RWPE1 (cell line): ENCODE data around the gene SLC25A51.
A peak's percentile ranks its signal among the peaks of the same experiment; 100 is the strongest.
"Not testable (repeated sequence)": the region's sequence is repeated elsewhere in the genome, so short reads cannot be mapped to it uniquely, and the experiment has no call there.

Experiments
- CTCF ChIA-PET: fragments of 350-600 bp; sonication (Branson Sonifier 250); formaldehyde crosslinking; extraction: SDS; loops from one replicate; lab custom pipeline; 2021; lab: Yijun Ruan, JAX
- POLR2A ChIA-PET: fragments of 400-600 bp; formaldehyde crosslinking; extraction: SDS; loops from one replicate; lab custom pipeline; 2020; ENCODE audit warnings: antibody characterized with exemption; ENCODE audit not compliant: low non-redundant PET; lab: Yijun Ruan, JAX
- DNase-seq: peaks from one replicate; pipeline ENCODE4 v3.0.0; 2012; ENCODE audit warnings: low spot score
- H3K27ac ChIP-seq: fragments of 450-650 bp; 2 replicates; pipeline ENCODE4 v1.5.1; 2017
- CTCF ChIP-seq: fragments of 450-650 bp; conservative IDR thresholded peaks from 2 replicates; pipeline ENCODE4 v1.5.1; 2017; ENCODE audit warnings: low read depth, mild to moderate bottlenecking

The SLC25A51 gene

GRCh38 chr9:37904445-37905130, 661 bp upstream of the SLC25A51 start:
- TF ChIP-seq CTCF, result peak; percentile 49
- H3K27ac ChIP-seq, result peak overlapping the region; percentile 93
- peak; percentile 56 for DNase-seq
- ChIA-PET CTCF (interaction anchor here (0.6 to 2.5 kb wide), 7 partner anchors 9 to 883 kb away, joined by 3 to 6 read pairs (median 3); no protein-coding TSS in a partner anchor), POLR2A (no interaction called here)

GRCh38 chr9:37902796-37903646, 906 bp downstream of the SLC25A51 start:
- ChIA-PET POLR2A (no interaction called here), CTCF (interaction anchor here (0.5 to 1.7 kb wide), 6 partner anchors 10 to 597 kb away, joined by 3 to 5 read pairs (median 3); no protein-coding TSS in a partner anchor)
- no peak for TF ChIP-seq CTCF
- peak; percentile 48 for DNase-seq
- H3K27ac ChIP-seq, result peak overlapping the region; percentile 93

- no peak for TF ChIP-seq CTCF
- ChIA-PET CTCF (interaction anchor here (1.7 kb wide), 1 partner anchor 11 kb away, joined by 5 read pairs; no protein-coding TSS in a partner anchor), POLR2A (no interaction called here)
- H3K27ac ChIP-seq, result no peak overlapping the region
- DNase-seq, result no peak
Measured at GRCh38 chr9:37902131-37902530, 1.8 kb downstream of the SLC25A51 start.

- ChIA-PET CTCF (no interaction called here), POLR2A (interaction anchor here (0.5 to 0.6 kb wide), 2 partner anchors 22 to 417 kb away, joined by 4 to 10 read pairs; no protein-coding TSS in a partner anchor)
- no peak for TF ChIP-seq CTCF
- no peak for DNase-seq
- no peak overlapping the region for H3K27ac ChIP-seq
Measured at GRCh38 chr9:37899041-37899440, 4.9 kb downstream of the SLC25A51 start.

- no peak for DNase-seq
- no peak for TF ChIP-seq CTCF
- ChIA-PET POLR2A (no interaction called here), CTCF (no interaction called here)
- H3K27ac ChIP-seq, result no peak overlapping the region
Measured at GRCh38 chr9:37897665-37898064, 6.3 kb downstream of the SLC25A51 start.

- H3K27ac ChIP-seq, result no peak overlapping the region
- POLR2A ChIA-PET, result no interaction called here
- CTCF ChIA-PET, result no interaction called here
- DNase-seq, result no peak
- no peak for TF ChIP-seq CTCF
Measured at GRCh38 chr9:37892063-37892462, 11.9 kb downstream of the SLC25A51 start.

GRCh38 chr9:37891042-37891441, 12.9 kb downstream of the SLC25A51 start:
- POLR2A ChIA-PET, CTCF ChIA-PET, H3K27ac ChIP-seq, DNase-seq: not testable (repeated sequence)
